A549 (cell line): ENCODE results near the gene FOXP3. TPM values are rescaled to one million over a fixed set of nuclear protein-coding genes. Genes with fewer than 3 reads are reported as not detected.

ENCODE experiments used
- ATAC-seq, 2 experiments: fragments of 200-7000 bp in 1 of 2; fragments of >200 bp in 1 of 2; cut with Nextera tagmentation in 1 of 2; cut with Tn5 transposase in 1 of 2; 3 replicates each; pipeline versions ENCODE4 v1.8.0 to v1.9.1; 2018 to 2020; ENCODE audit warnings: mild to moderate bottlenecking in 1 of 2, moderate library complexity in 1 of 2
- CTCF ChIA-PET: fragments of 300-600 bp; sonication (Branson Sonifier 250); formaldehyde crosslinking; extraction: SDS; loops from one replicate; lab custom pipeline; 2021; ENCODE audit warnings: antibody characterized with exemption, inconsistent platforms; lab: Yijun Ruan, JAX
- POLR2A ChIA-PET: fragments of 350-600 bp; formaldehyde crosslinking; extraction: SDS; loops from one replicate; lab custom pipeline; 2021; ENCODE audit warnings: antibody characterized with exemption, inconsistent platforms; lab: Yijun Ruan, JAX
- DNase-seq, 2 experiments: peaks; one replicate each; pipeline versions ENCODE4 v3.0.0 to v3.0.0-alpha.2; 2011 to 2016; ENCODE audit warnings: low read depth in 1 of 2, low spot score in 1 of 2
- FAIRE-seq: peaks from 2 replicates; lab custom pipeline; 2011; peaks lifted over from hg19 to GRCh38; lab: Jason Lieb, UNC
- H3K27ac ChIP-seq, 2 experiments: fragments of >200 bp; sonication (Bioruptor Twin); formaldehyde crosslinking; 3 replicates each; pipeline ENCODE4 v1.5.1; 2016 to 2017
- H3K4me1 ChIP-seq: fragments of >200 bp; sonication (Bioruptor Twin); formaldehyde crosslinking; 3 replicates; pipeline ENCODE4 v1.6.1; 2016
- H3K4me2 ChIP-seq: fragments of >200 bp; sonication (Bioruptor Twin); formaldehyde crosslinking; 3 replicates; pipeline ENCODE4 v1.6.1; 2016
- H3K4me3 ChIP-seq: fragments of >200 bp; sonication (Bioruptor Twin); formaldehyde crosslinking; 3 replicates; pipeline ENCODE4 v1.5.1; 2016
- H3K9me3 ChIP-seq: fragments of >200 bp; sonication (Bioruptor Twin); formaldehyde crosslinking; 3 replicates; pipeline ENCODE4 v1.6.1; 2016
- ATOH8 ChIP-seq: fragments of 250-450 bp; sonication (Bioruptor Pico); IDR thresholded peaks from 2 replicates; pipeline ENCODE4 v1.5.0; 2020; ENCODE audit warnings: low read depth, mild to moderate bottlenecking, moderate library complexity
- BCL3 ChIP-seq: fragments of >200 bp; sonication (Bioruptor Twin); formaldehyde crosslinking; IDR thresholded peaks from 3 replicates; pipeline ENCODE4 v1.6.1; 2016
- BHLHE40 ChIP-seq: IDR thresholded peaks from 2 replicates; pipeline ENCODE4 v1.6.1; 2012; ENCODE audit warnings: low read depth, low read length, inconsistent platforms
- CBX2 ChIP-seq: fragments of 200-600 bp; sonication (generic); IDR thresholded peaks from 2 replicates; pipeline ENCODE4 v1.6.1; 2016; ENCODE audit warnings: low read depth, mild to moderate bottlenecking, borderline replicate concordance
- CHD4 ChIP-seq: fragments of 200-600 bp; sonication (generic); IDR thresholded peaks from 2 replicates; pipeline ENCODE4 v1.6.1; 2016; ENCODE audit warnings: antibody characterized with exemption, mild to moderate bottlenecking, borderline replicate concordance
- EP300 ChIP-seq, 2 experiments: fragments of >200 bp; sonication (Bioruptor Twin); formaldehyde crosslinking; IDR thresholded peaks; 2 replicates in 1 of 2; 3 replicates in 1 of 2; pipeline ENCODE4 v1.6.1; 2016 to 2017
- ESRRA ChIP-seq: fragments of 150-350 bp; IDR thresholded peaks from 2 replicates; pipeline ENCODE4 v1.6.1; 2014; ENCODE audit warnings: mild to moderate bottlenecking, low read length, borderline replicate concordance
- FOSB ChIP-seq: fragments of 250-450 bp; sonication (Bioruptor Pico); IDR thresholded peaks from 2 replicates; pipeline ENCODE4 v1.5.0; 2020; ENCODE audit warnings: mild to moderate bottlenecking, moderate library complexity
- HES2 ChIP-seq: fragments of >200 bp; sonication (Bioruptor Twin); formaldehyde crosslinking; IDR thresholded peaks from 2 replicates; pipeline ENCODE4 v1.6.1; 2016
- HEYL ChIP-seq: fragments of 250-450 bp; sonication (Bioruptor Pico); IDR thresholded peaks from 2 replicates; pipeline ENCODE4 v1.8.0; 2021; ENCODE audit warnings: mild to moderate bottlenecking, moderate library complexity
- HOXA7 ChIP-seq: fragments of 250-450 bp; sonication (Bioruptor Pico); IDR thresholded peaks from 2 replicates; pipeline ENCODE4 v1.5.0; 2020; ENCODE audit warnings: mild to moderate bottlenecking, moderate library complexity
- HOXB13 ChIP-seq: fragments of 250-450 bp; sonication (Bioruptor Pico); IDR thresholded peaks from 2 replicates; pipeline ENCODE4 v1.5.0; 2020; ENCODE audit warnings: low read depth, mild to moderate bottlenecking, moderate library complexity
- HOXB5 ChIP-seq: fragments of 250-450 bp; sonication (Bioruptor Pico); IDR thresholded peaks from 2 replicates; pipeline ENCODE4 v1.5.0; 2020; ENCODE audit warnings: mild to moderate bottlenecking, moderate library complexity
- JUN ChIP-seq, 2 experiments: fragments of >200 bp; sonication (Bioruptor Twin); formaldehyde crosslinking; IDR thresholded peaks; 2 replicates in 1 of 2; 3 replicates in 1 of 2; pipeline ENCODE4 v1.6.1; 2016 to 2017
- JUNB ChIP-seq: fragments of >200 bp; sonication (Bioruptor Twin); formaldehyde crosslinking; IDR thresholded peaks from 2 replicates; pipeline ENCODE4 v1.6.1; 2016
- KDM1A ChIP-seq: fragments of 200-600 bp; sonication (generic); IDR thresholded peaks from 2 replicates; pipeline ENCODE4 v1.6.1; 2016; ENCODE audit warnings: low read depth, mild to moderate bottlenecking
- KDM5A ChIP-seq: fragments of 200-600 bp; sonication (generic); IDR thresholded peaks from 2 replicates; pipeline ENCODE4 v1.6.1; 2016; ENCODE audit warnings: antibody characterized with exemption, mild to moderate bottlenecking
- MAFK ChIP-seq: fragments of 450-650 bp; IDR thresholded peaks from 2 replicates; pipeline ENCODE4 v1.6.1; 2014; ENCODE audit not compliant: partially characterized antibody
- MAX ChIP-seq: IDR thresholded peaks from 2 replicates; pipeline ENCODE4 v1.6.1; 2012
- NFE2L2 ChIP-seq: fragments of 150-350 bp; conservative IDR thresholded peaks from 2 replicates; pipeline ENCODE4 v1.6.1; 2014; ENCODE audit warnings: low read length
- NPAS2 ChIP-seq: fragments of 250-450 bp; sonication (Bioruptor Pico); IDR thresholded peaks from 2 replicates; pipeline ENCODE4 v1.8.0; 2022; ENCODE audit warnings: mild to moderate bottlenecking, moderate library complexity, borderline replicate concordance
- PHF8 ChIP-seq: fragments of 200-600 bp; sonication (generic); IDR thresholded peaks from 2 replicates; pipeline ENCODE4 v1.6.1; 2016; ENCODE audit warnings: low read depth, mild to moderate bottlenecking, antibody characterized with exemption, moderate library complexity, borderline replicate concordance
- POLR2A ChIP-seq: IDR thresholded peaks from 2 replicates; pipeline ENCODE4 v1.6.1; 2012; ENCODE audit warnings: mild to moderate bottlenecking, low read length
- RARB ChIP-seq: fragments of 250-450 bp; sonication (Bioruptor Pico); IDR thresholded peaks from 2 replicates; pipeline ENCODE4 v1.8.0; 2021; ENCODE audit warnings: mild to moderate bottlenecking, moderate library complexity
- TFCP2L1 ChIP-seq: fragments of 250-450 bp; sonication (Bioruptor Pico); IDR thresholded peaks from 2 replicates; pipeline ENCODE4 v1.5.0; 2021; ENCODE audit warnings: mild to moderate bottlenecking
- ZFP36 ChIP-seq: fragments of 450-650 bp; IDR thresholded peaks from 2 replicates; pipeline ENCODE4 v1.6.1; 2014; ENCODE audit warnings: borderline replicate concordance; ENCODE audit not compliant: partially characterized antibody
- WGBS: methylation state at CpG from one replicate; pipeline ENCODE4 v1.1.6; 2017; ENCODE audit errors: missing lambda C conversion rate; 5-methylcytosine and 5-hydroxymethylcytosine counted together
- polyA plus RNA-seq, 4 experiments: library from polyadenylated mRNA; depleted of rRNA in 3 of 4; stranded (reverse); fragments of >200 nt; fragmentation: RNase III in 1 of 4; extraction: RNeasy Plus Mini Kit Qiagen cat#74134 plus additional on column Dnase treatment in 1 of 4; gene quantifications; 2 replicates in 3 of 4; 3 replicates in 1 of 4; pipeline ENCODE4 v1.2.3, GENCODE V29; 2011 to 2017

Gene FOXP3
- polyA plus RNA-seq, 2 of the 4 experiments (the other 2 are of a cell fraction): 0.04 to 0.13 TPM

- no peak for TF ChIP-seq BCL3
- TF ChIP-seq, all 56 proteins: peak for 0
These were observed 27.4 kb downstream of the FOXP3 start (continued) for GRCh38 chrX:49237060-49237459.

- CTCF ChIA-PET: no interaction called here
- no peak for TF ChIP-seq KDM5A
- TF ChIP-seq NFE2L2: no peak
- no peak for TF ChIP-seq JUN (IDR thresholded peaks at IDR 0.05)
- TF ChIP-seq POLR2A: no peak
- TF ChIP-seq ZFP36: no peak
- no peak for TF ChIP-seq RARB (CRISPR knock-in tag)
- no peak for TF ChIP-seq JUNB
- TF ChIP-seq CBX2: no peak
- TF ChIP-seq BHLHE40: no peak
- no peak for TF ChIP-seq PHF8
- TF ChIP-seq CHD4: no peak
- TF ChIP-seq BCL3: no peak
- no peak for TF ChIP-seq ATOH8 (CRISPR knock-in tag)
- TF ChIP-seq HOXB13: no peak
- no peak for TF ChIP-seq MAFK
- TF ChIP-seq HEYL: no peak
- TF ChIP-seq MAX: no peak
- TF ChIP-seq HOXA7 (CRISPR knock-in tag): no peak
- no peak for TF ChIP-seq KDM1A
- TF ChIP-seq, all 56 proteins: peak for 0
- ATAC-seq (no peak), DNase-seq (no peak), FAIRE-seq (no peak)
- WGBS: 91% methylated on average over 50 of the region's 56 CpGs
- Histone ChIP-seq H3K9me3 (no peaks in the 10 kb centered on the region), H3K4me3 (no peak overlapping the region), H3K4me1 (0 out of 3 replicates have a peak, but pooled peaks cover 4% of the 10 kb centered on the region), H3K4me2 (no peak overlapping the region), H3K27ac (no peak overlapping the region)
- POLR2A ChIA-PET: no interaction called here
These were observed 30.5 kb downstream of the FOXP3 start for GRCh38 chrX:49233887-49234555.

- H3K4me2 ChIP-seq: no peak within 1 kb of the TSS
- WGBS: 64% methylated on average over 9 of the region's 9 CpGs
- TF ChIP-seq KDM5A (no peak), JUNB (no peak), PHF8 (no peak), HOXB5 (CRISPR knock-in tag) (no peak), CHD4 (no peak), ESRRA (no peak), TFCP2L1 (CRISPR knock-in tag) (no peak), FOSB (no peak), EP300 (IDR thresholded peaks at IDR 0.05) (no peak), HES2 (no peak), NPAS2 (no peak)
These were observed 31.3 kb downstream of the FOXP3 start, which contains the start of gene CACNA1F for GRCh38 chrX:49233176-49233575. Gene CACNA1F, minus strand, starts transcription at chrX:49233340. Its CDS starts 31 bp downstream, at chrX:49233309.

More at GRCh38 chrX:49233176-49233575, 31.3 kb downstream of the FOXP3 start, which contains the start of gene CACNA1F:
- H3K27ac ChIP-seq: no peak within 1 kb of the TSS
- ChIA-PET CTCF (no interaction called here), POLR2A (no interaction called here)
- FAIRE-seq: no peak
- H3K4me3 ChIP-seq: no peak within 1 kb of the TSS
- no peak for DNase-seq
- H3K9me3 ChIP-seq: no peaks in the 10 kb centered on the region
- 0 out of 3 replicates have a peak, but pooled peaks cover 4% of the 10 kb centered on the region for H3K4me1 ChIP-seq
- ATAC-seq: no peak
